Bronchial epithelial cell (primary cell): Measurements from ENCODE around the gene ICAM5. TPM values are rescaled to one million over a fixed set of nuclear protein-coding genes. Genes with fewer than 3 reads are reported as not detected.
A peak's percentile ranks its signal among the peaks of the same experiment; 100 is the strongest.

Experiments used
- DNase-seq: peaks from one replicate; pipeline ENCODE4 v3.0.0-alpha.2; 2010; ENCODE audit warnings: low read depth
- FAIRE-seq: peaks from 2 replicates; lab custom pipeline; 2011; peaks lifted over from hg19 to GRCh38; lab: Jason Lieb, UNC
- H3K27me3 ChIP-seq: 2 replicates; pipeline ENCODE4 v1.5.1; 2011; ENCODE audit warnings: low read length; ENCODE audit not compliant: control insufficient read depth, insufficient read depth
- H3K36me3 ChIP-seq: 2 replicates; pipeline ENCODE4 v1.5.1; 2011; ENCODE audit warnings: low read length; ENCODE audit not compliant: control insufficient read depth, insufficient read depth
- H3K4me3 ChIP-seq: 2 replicates; pipeline ENCODE4 v1.5.1; 2011; ENCODE audit warnings: mild to moderate bottlenecking, low read depth, low read length, control low read depth
- total RNA-seq: library from RNA; depleted of rRNA; stranded (reverse); fragments of >200 nt; gene quantifications from 2 replicates; pipeline ENCODE4 v1.2.1, GENCODE V29; 2014
- TF ChIP-seq, protein P1 (sequence below): IDR thresholded peaks from 2 replicates; pipeline ENCODE4 v1.5.1; 2011; ENCODE audit warnings: mild to moderate bottlenecking, moderate library complexity, low read length, control low read depth, inconsistent platforms; ENCODE audit not compliant: insufficient read depth, severe bottlenecking

The ICAM5 gene
- total RNA-seq, 1 donor from 2014 or later, result 3.9 TPM

- DNase-seq (no peak), FAIRE-seq (no peak)
- TF ChIP-seq, protein P1, sequence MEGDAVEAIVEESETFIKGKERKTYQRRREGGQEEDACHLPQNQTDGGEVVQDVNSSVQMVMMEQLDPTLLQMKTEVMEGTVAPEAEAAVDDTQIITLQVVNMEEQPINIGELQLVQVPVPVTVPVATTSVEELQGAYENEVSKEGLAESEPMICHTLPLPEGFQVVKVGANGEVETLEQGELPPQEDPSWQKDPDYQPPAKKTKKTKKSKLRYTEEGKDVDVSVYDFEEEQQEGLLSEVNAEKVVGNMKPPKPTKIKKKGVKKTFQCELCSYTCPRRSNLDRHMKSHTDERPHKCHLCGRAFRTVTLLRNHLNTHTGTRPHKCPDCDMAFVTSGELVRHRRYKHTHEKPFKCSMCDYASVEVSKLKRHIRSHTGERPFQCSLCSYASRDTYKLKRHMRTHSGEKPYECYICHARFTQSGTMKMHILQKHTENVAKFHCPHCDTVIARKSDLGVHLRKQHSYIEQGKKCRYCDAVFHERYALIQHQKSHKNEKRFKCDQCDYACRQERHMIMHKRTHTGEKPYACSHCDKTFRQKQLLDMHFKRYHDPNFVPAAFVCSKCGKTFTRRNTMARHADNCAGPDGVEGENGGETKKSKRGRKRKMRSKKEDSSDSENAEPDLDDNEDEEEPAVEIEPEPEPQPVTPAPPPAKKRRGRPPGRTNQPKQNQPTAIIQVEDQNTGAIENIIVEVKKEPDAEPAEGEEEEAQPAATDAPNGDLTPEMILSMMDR, result no peak
- Histone ChIP-seq H3K4me3 (no peak overlapping the region), H3K36me3 (peaks cover 26% of the 10 kb centered on the region), H3K27me3 (no peaks in the 10 kb centered on the region)
Measured at GRCh38 chr19:10327793-10328192, 38.0 kb downstream of the ICAM5 start.

DNA sequence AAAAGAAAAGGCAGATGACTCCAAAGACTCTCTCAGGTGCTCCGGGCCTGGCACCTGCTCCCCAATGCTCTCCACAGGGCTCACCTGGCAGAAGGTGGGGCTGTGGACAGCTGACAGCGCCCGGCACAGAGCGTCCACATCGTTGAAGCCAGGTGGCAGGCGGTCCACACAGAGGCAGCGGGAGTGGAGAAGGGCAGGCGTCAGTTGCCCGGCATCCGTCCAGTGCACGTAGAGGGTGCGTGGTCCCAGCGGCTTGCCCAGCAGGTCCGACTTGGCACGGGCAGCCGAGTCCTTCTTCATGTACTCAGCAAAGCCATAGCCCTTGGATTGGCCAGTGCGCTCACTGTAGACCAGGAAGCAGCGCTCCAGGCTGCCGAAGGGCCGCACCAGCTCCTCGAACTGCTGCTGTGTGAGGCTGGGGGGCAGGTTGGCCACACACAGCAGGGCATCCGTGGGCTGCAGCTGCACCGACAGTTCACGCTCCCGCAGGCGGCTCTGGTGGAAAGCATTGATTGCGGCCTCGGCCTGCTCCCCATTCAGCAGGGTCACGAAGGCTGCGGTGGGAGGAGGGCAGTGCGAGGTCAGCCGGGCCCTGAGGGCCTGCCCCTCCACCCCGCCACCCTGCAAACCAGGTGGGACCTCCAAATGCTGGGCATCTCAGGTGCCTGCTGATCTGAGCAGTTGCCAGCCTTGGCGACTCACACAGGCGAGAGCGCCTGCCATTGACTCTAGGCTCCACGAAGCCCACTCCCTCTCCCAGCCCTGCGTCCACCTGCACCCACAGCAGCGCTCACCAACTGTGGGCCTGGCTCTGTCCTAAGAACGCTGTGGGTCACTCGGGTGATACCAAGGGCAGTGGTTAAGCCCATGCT lies 39.0 kb downstream of the ICAM5 start:
- FAIRE-seq, result no peak
- Histone ChIP-seq H3K27me3 (no peaks in the 10 kb centered on the region), H3K4me3 (no peak overlapping the region), H3K36me3 (peaks cover 23% of the 10 kb centered on the region)
- DNase-seq, result no peak
- TF ChIP-seq, protein P1, result no peak

GRCh38 chr19:10329555-10329954 lies 39.8 kb downstream of the ICAM5 start:
- Histone ChIP-seq H3K4me3 (no peak overlapping the region), H3K27me3 (no peaks in the 10 kb centered on the region), H3K36me3 (peaks cover 21% of the 10 kb centered on the region)
- TF ChIP-seq, protein P1, result no peak
- no peak for FAIRE-seq
- DNase-seq, result no peak

- TF ChIP-seq, protein P1, result peak; percentile 14
- peaks cover 15% of the 10 kb centered on the region for H3K36me3 ChIP-seq
- DNase-seq (no peak), FAIRE-seq (no peak)
- H3K4me3 ChIP-seq, result peak overlapping the region; percentile 93
- H3K27me3 ChIP-seq, result no peaks in the 10 kb centered on the region
Measured at GRCh38 chr19:10332158-10332964, 42.6 kb downstream of the ICAM5 start.

DNA sequence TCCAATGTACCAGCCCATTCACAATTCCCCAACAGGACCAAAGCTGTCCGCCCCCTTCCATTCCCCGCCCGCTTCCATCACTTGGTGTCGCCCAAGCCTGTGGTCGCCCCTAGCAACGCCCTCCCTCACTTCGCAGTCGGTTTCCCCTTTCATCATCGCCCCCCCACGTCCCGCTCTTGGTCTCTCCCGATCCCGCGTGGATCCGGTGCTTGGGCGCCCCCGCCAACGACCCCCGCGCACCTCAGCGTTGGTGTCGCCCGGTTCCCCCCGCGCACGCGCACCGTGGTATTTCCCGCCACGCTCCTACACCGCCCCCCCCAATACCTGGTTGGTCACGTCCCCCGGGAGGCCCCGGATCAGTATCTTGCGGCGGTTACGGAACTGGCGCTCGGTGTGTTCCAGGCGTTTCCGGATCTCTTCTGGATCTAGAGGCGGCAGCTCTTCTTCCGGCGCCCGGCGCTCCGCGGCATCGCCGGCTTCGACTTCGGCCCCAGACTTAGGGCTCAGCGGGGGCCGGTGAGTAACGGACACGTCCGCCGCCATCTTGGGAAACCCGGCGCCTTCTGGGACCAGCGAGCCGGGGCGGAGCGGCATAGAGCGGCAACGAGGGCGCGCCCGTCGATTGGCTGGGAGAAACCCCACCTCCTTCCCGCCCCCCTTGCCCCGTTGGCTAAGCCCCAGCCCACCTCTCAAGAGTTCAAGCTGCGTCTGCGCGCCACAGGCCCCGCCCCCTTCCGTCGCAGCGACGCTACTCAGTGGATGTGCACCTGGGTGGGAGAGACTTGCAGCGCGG lies 43.4 kb downstream of the ICAM5 start, which contains the start of gene RAVER1:
Gene RAVER1, minus strand, starts transcription at position 565 of the 793 bp plus-strand sequence. Its CDS starts 22 bp downstream, at position 543.
- TF ChIP-seq, protein P1, result no peak
- Histone ChIP-seq H3K36me3 (peaks cover 11% of the 10 kb centered on the region), H3K4me3 (peak within 1 kb of the TSS; percentile 93), H3K27me3 (no peaks in the 10 kb centered on the region)
- DNase-seq (peak; percentile 87), FAIRE-seq (no peak)
